ENCODE measurements around the gene PHACTR1.

PHACTR1 gene

GRCh38 chr6:13172291-13172690 lies 455.7 kb downstream of the PHACTR1 start:
- Histone ChIP-seq H3K9ac (ENCODE audit: low read length) (no peak overlapping the region), H3K27ac (ENCODE audit: low read depth, low read length) (no peak overlapping the region), H3K9me3 (ENCODE audit: low read length) (no peaks in the 10 kb centered on the region), H3K36me3 (ENCODE audit: insufficient read depth, low read length) (no peaks in the 10 kb centered on the region), H3K4me3 (ENCODE audit: low read depth in 1 of 2, low read length in 2 of 2) (no peak overlapping the region), H3K27me3 (ENCODE audit: control insufficient read depth in 1 of 2, insufficient read depth in 2 of 2, low read length in 2 of 2) (no peaks in the 10 kb centered on the region), H3K4me1 (ENCODE audit: insufficient read depth, low read length) (no peaks in the 10 kb centered on the region)

- no peak overlapping the region for H3K27ac ChIP-seq (ENCODE audit: low read depth, low read length)
- no peaks in the 10 kb centered on the region for H3K4me1 ChIP-seq (ENCODE audit: insufficient read depth, low read length)
- H3K9me3 ChIP-seq (ENCODE audit: low read length), result no peaks in the 10 kb centered on the region
- no peak overlapping the region for H3K4me3 ChIP-seq (ENCODE audit: low read depth in 1 of 2, low read length in 2 of 2)
- H3K9ac ChIP-seq (ENCODE audit: low read length), result no peak overlapping the region
- H3K27me3 ChIP-seq (ENCODE audit: control insufficient read depth in 1 of 2, insufficient read depth in 2 of 2, low read length in 2 of 2), result no peaks in the 10 kb centered on the region
- H3K36me3 ChIP-seq (ENCODE audit: insufficient read depth, low read length), result no peaks in the 10 kb centered on the region
These were observed 458.5 kb downstream of the PHACTR1 start for GRCh38 chr6:13175087-13175486.

GRCh38 chr6:13175759-13176158 lies 459.2 kb downstream of the PHACTR1 start:
- Histone ChIP-seq H3K36me3 (ENCODE audit: insufficient read depth, low read length) (no peaks in the 10 kb centered on the region), H3K4me1 (ENCODE audit: insufficient read depth, low read length) (no peaks in the 10 kb centered on the region), H3K9ac (ENCODE audit: low read length) (no peak overlapping the region), H3K4me3 (ENCODE audit: low read depth in 1 of 2, low read length in 2 of 2) (no peak overlapping the region), H3K9me3 (ENCODE audit: low read length) (no peaks in the 10 kb centered on the region), H3K27ac (ENCODE audit: low read depth, low read length) (no peak overlapping the region), H3K27me3 (ENCODE audit: control insufficient read depth in 1 of 2, insufficient read depth in 2 of 2, low read length in 2 of 2) (no peaks in the 10 kb centered on the region)

GRCh38 chr6:13177664-13178063 lies 461.1 kb downstream of the PHACTR1 start:
- no peak overlapping the region for H3K4me3 ChIP-seq (ENCODE audit: low read depth in 1 of 2, low read length in 2 of 2)

GRCh38 chr6:13178107-13178506 lies 461.5 kb downstream of the PHACTR1 start:
- H3K9ac ChIP-seq (ENCODE audit: low read length), result no peak overlapping the region
- no peaks in the 10 kb centered on the region for H3K4me1 ChIP-seq (ENCODE audit: insufficient read depth, low read length)

More at GRCh38 chr6:13177664-13178063, 461.1 kb downstream of the PHACTR1 start:
- Histone ChIP-seq H3K36me3 (ENCODE audit: insufficient read depth, low read length) (no peaks in the 10 kb centered on the region), H3K4me1 (ENCODE audit: insufficient read depth, low read length) (no peaks in the 10 kb centered on the region), H3K27ac (ENCODE audit: low read depth, low read length) (no peak overlapping the region), H3K27me3 (ENCODE audit: control insufficient read depth in 1 of 2, insufficient read depth in 2 of 2, low read length in 2 of 2) (no peaks in the 10 kb centered on the region), H3K9ac (ENCODE audit: low read length) (no peak overlapping the region), H3K9me3 (ENCODE audit: low read length) (no peaks in the 10 kb centered on the region)

GRCh38 chr6:13180538-13180937 lies 464.0 kb downstream of the PHACTR1 start:
- Histone ChIP-seq H3K4me3 (ENCODE audit: low read depth in 1 of 2, low read length in 2 of 2) (no peak overlapping the region), H3K9ac (ENCODE audit: low read length) (no peak overlapping the region), H3K27ac (ENCODE audit: low read depth, low read length) (no peak overlapping the region), H3K36me3 (ENCODE audit: insufficient read depth, low read length) (no peaks in the 10 kb centered on the region), H3K4me1 (ENCODE audit: insufficient read depth, low read length) (no peaks in the 10 kb centered on the region), H3K27me3 (ENCODE audit: control insufficient read depth in 1 of 2, insufficient read depth in 2 of 2, low read length in 2 of 2) (no peaks in the 10 kb centered on the region), H3K9me3 (ENCODE audit: low read length) (no peaks in the 10 kb centered on the region)

More at GRCh38 chr6:13178107-13178506, 461.5 kb downstream of the PHACTR1 start:
- no peak overlapping the region for H3K4me3 ChIP-seq (ENCODE audit: low read depth in 1 of 2, low read length in 2 of 2)
- no peaks in the 10 kb centered on the region for H3K36me3 ChIP-seq (ENCODE audit: insufficient read depth, low read length)
- H3K27me3 ChIP-seq (ENCODE audit: control insufficient read depth in 1 of 2, insufficient read depth in 2 of 2, low read length in 2 of 2), result no peaks in the 10 kb centered on the region
- no peaks in the 10 kb centered on the region for H3K9me3 ChIP-seq (ENCODE audit: low read length)
- no peak overlapping the region for H3K27ac ChIP-seq (ENCODE audit: low read depth, low read length)

GRCh38 chr6:13181393-13181792 lies 464.8 kb downstream of the PHACTR1 start:
- H3K9me3 ChIP-seq (ENCODE audit: low read length), result no peaks in the 10 kb centered on the region
- no peaks in the 10 kb centered on the region for H3K27me3 ChIP-seq (ENCODE audit: control insufficient read depth in 1 of 2, insufficient read depth in 2 of 2, low read length in 2 of 2)
- no peaks in the 10 kb centered on the region for H3K36me3 ChIP-seq (ENCODE audit: insufficient read depth, low read length)
- H3K9ac ChIP-seq (ENCODE audit: low read length), result no peak overlapping the region
- no peaks in the 10 kb centered on the region for H3K4me1 ChIP-seq (ENCODE audit: insufficient read depth, low read length)
- H3K27ac ChIP-seq (ENCODE audit: low read depth, low read length), result no peak overlapping the region
- no peak overlapping the region for H3K4me3 ChIP-seq (ENCODE audit: low read depth in 1 of 2, low read length in 2 of 2)

GRCh38 chr6:13183415-13184088 lies 467.0 kb downstream of the PHACTR1 start:
- H3K9me3 ChIP-seq (ENCODE audit: low read length), result no peaks in the 10 kb centered on the region
- no peak overlapping the region for H3K9ac ChIP-seq (ENCODE audit: low read length)
- H3K27ac ChIP-seq (ENCODE audit: low read depth, low read length), result no peak overlapping the region
- no peak overlapping the region for H3K4me3 ChIP-seq (ENCODE audit: low read depth in 1 of 2, low read length in 2 of 2)
- H3K4me1 ChIP-seq (ENCODE audit: insufficient read depth, low read length), result no peaks in the 10 kb centered on the region
- no peaks in the 10 kb centered on the region for H3K36me3 ChIP-seq (ENCODE audit: insufficient read depth, low read length)
- no peaks in the 10 kb centered on the region for H3K27me3 ChIP-seq (ENCODE audit: control insufficient read depth in 1 of 2, insufficient read depth in 2 of 2, low read length in 2 of 2)

GRCh38 chr6:13184089-13184468 lies 467.5 kb downstream of the PHACTR1 start:
- Histone ChIP-seq H3K9me3 (ENCODE audit: low read length) (no peaks in the 10 kb centered on the region), H3K27me3 (ENCODE audit: control insufficient read depth in 1 of 2, insufficient read depth in 2 of 2, low read length in 2 of 2) (no peaks in the 10 kb centered on the region), H3K4me3 (ENCODE audit: low read depth in 1 of 2, low read length in 2 of 2) (no peak overlapping the region), H3K4me1 (ENCODE audit: insufficient read depth, low read length) (no peaks in the 10 kb centered on the region), H3K27ac (ENCODE audit: low read depth, low read length) (no peak overlapping the region), H3K36me3 (ENCODE audit: insufficient read depth, low read length) (no peaks in the 10 kb centered on the region), H3K9ac (ENCODE audit: low read length) (no peak overlapping the region)

GRCh38 chr6:13184547-13184946 lies 468.0 kb downstream of the PHACTR1 start:
- Histone ChIP-seq H3K9me3 (ENCODE audit: low read length) (no peaks in the 10 kb centered on the region), H3K36me3 (ENCODE audit: insufficient read depth, low read length) (no peaks in the 10 kb centered on the region), H3K4me3 (ENCODE audit: low read depth in 1 of 2, low read length in 2 of 2) (no peak overlapping the region), H3K4me1 (ENCODE audit: insufficient read depth, low read length) (no peaks in the 10 kb centered on the region), H3K9ac (ENCODE audit: low read length) (no peak overlapping the region), H3K27me3 (ENCODE audit: control insufficient read depth in 1 of 2, insufficient read depth in 2 of 2, low read length in 2 of 2) (no peaks in the 10 kb centered on the region), H3K27ac (ENCODE audit: low read depth, low read length) (no peak overlapping the region)

- Histone ChIP-seq H3K4me1 (ENCODE audit: insufficient read depth, low read length) (no peaks in the 10 kb centered on the region), H3K36me3 (ENCODE audit: insufficient read depth, low read length) (no peaks in the 10 kb centered on the region), H3K9me3 (ENCODE audit: low read length) (no peaks in the 10 kb centered on the region), H3K27me3 (ENCODE audit: control insufficient read depth in 1 of 2, insufficient read depth in 2 of 2, low read length in 2 of 2) (no peaks in the 10 kb centered on the region), H3K27ac (ENCODE audit: low read depth, low read length) (no peak overlapping the region), H3K9ac (ENCODE audit: low read length) (no peak overlapping the region), H3K4me3 (ENCODE audit: low read depth in 1 of 2, low read length in 2 of 2) (no peak overlapping the region)
These were observed 470.3 kb downstream of the PHACTR1 start for GRCh38 chr6:13186861-13187260.

GRCh38 chr6:13187692-13188091 lies 471.1 kb downstream of the PHACTR1 start:
- Histone ChIP-seq H3K4me1 (ENCODE audit: insufficient read depth, low read length) (no peaks in the 10 kb centered on the region), H3K9me3 (ENCODE audit: low read length) (no peaks in the 10 kb centered on the region), H3K27me3 (ENCODE audit: control insufficient read depth in 1 of 2, insufficient read depth in 2 of 2, low read length in 2 of 2) (no peaks in the 10 kb centered on the region), H3K4me3 (ENCODE audit: low read depth in 1 of 2, low read length in 2 of 2) (no peak overlapping the region), H3K9ac (ENCODE audit: low read length) (no peak overlapping the region), H3K36me3 (ENCODE audit: insufficient read depth, low read length) (no peaks in the 10 kb centered on the region), H3K27ac (ENCODE audit: low read depth, low read length) (no peak overlapping the region)

All from muscle layer of colon (tissue), 2 donors.